ENCODE results near the gene TMEM120B. TPM values are rescaled to one million over a fixed set of nuclear protein-coding genes. Genes with fewer than 3 reads are reported as not detected.
"Not testable (repeated sequence)": the region's sequence is repeated elsewhere in the genome, so short reads cannot be mapped to it uniquely, and the experiment has no call there.

Gene TMEM120B
- total RNA-seq, 2 donors from 2014 or later = 13.2 to 14.2 TPM

- DNase-seq = peak in 2 of 4 donors; percentile 52 to 57
- TF ChIP-seq POLR2A (IDR thresholded peaks at IDR 0.05) (no peak), CTCF (IDR thresholded peaks at IDR 0.05) (no peak)
- ATAC-seq = peak; percentile 59
- Histone ChIP-seq H3K27me3 (no peaks in the 10 kb centered on the region), H3K36me3 (replicated peaks in 1 of 2; ENCODE audit: insufficient read depth in 1 of 2, low read depth in 2 of 2) (no peaks in the 10 kb centered on the region), H3K27ac (peak overlapping the region in 2 of 4 donors; percentile 38 to 59), H3K4me1 (peaks cover 17% of the 10 kb centered on the region), H3K9me3 (no peaks in the 10 kb centered on the region), H3K4me3 (no peak overlapping the region)
- intact Hi-C loops (cut with DNase I) = no loop called here
- WGBS, 2 donors = 61 to 70% methylated on average over 16 to 17 of the region's 17 CpGs
These were observed 74.8 kb downstream of the TMEM120B start for GRCh38 chr12:121787063-121788025.

GRCh38 chr12:121788176-121788818 lies 75.7 kb downstream of the TMEM120B start:
- H3K36me3 ChIP-seq (replicated peaks in 1 of 2; ENCODE audit: insufficient read depth in 1 of 2, low read depth in 2 of 2) = no peaks in the 10 kb centered on the region
- no peaks in the 10 kb centered on the region for H3K9me3 ChIP-seq
- ATAC-seq (no peak), DNase-seq (no peak)
- TF ChIP-seq POLR2A (IDR thresholded peaks at IDR 0.05) = no peak
- TF ChIP-seq CTCF (IDR thresholded peaks at IDR 0.05) = no peak
- H3K27me3 ChIP-seq = no peaks in the 10 kb centered on the region
- intact Hi-C loops (cut with DNase I) = no loop called here
- peak overlapping the region in 1 of 4 donors; percentile 28 for H3K27ac ChIP-seq
- no peak overlapping the region for H3K4me3 ChIP-seq
- WGBS, 2 donors = 49 to 67% methylated on average over 3 to 7 of the region's 7 CpGs
- H3K4me1 ChIP-seq = peaks cover 27% of the 10 kb centered on the region

- H3K36me3 ChIP-seq (replicated peaks in 1 of 2; ENCODE audit: insufficient read depth in 1 of 2, low read depth in 2 of 2) = no peaks in the 10 kb centered on the region
- no peak for DNase-seq
- peaks cover 37% of the 10 kb centered on the region for H3K4me1 ChIP-seq
- no peaks in the 10 kb centered on the region for H3K27me3 ChIP-seq
- no peak for TF ChIP-seq POLR2A (IDR thresholded peaks at IDR 0.05)
- TF ChIP-seq CTCF (IDR thresholded peaks at IDR 0.05) = no peak
- WGBS, 2 donors = 64 to 69% methylated on average over 3 to 13 of the region's 13 CpGs
- no peaks in the 10 kb centered on the region for H3K9me3 ChIP-seq
- no peak overlapping the region for H3K4me3 ChIP-seq
- ATAC-seq = no peak
- intact Hi-C loops (cut with DNase I) = no loop called here
- peak overlapping the region in 2 of 4 donors; percentile 28 to 56 for H3K27ac ChIP-seq
These were observed 76.8 kb downstream of the TMEM120B start for GRCh38 chr12:121789233-121789781.

GRCh38 chr12:121789800-121790728 lies 77.5 kb downstream of the TMEM120B start:
- Histone ChIP-seq H3K4me1 (peaks cover 45% of the 10 kb centered on the region), H3K36me3 (replicated peaks in 1 of 2; ENCODE audit: insufficient read depth in 1 of 2, low read depth in 2 of 2) (no peaks in the 10 kb centered on the region), H3K9me3 (no peaks in the 10 kb centered on the region), H3K27ac (peak overlapping the region in 2 of 4 donors; percentile 28 to 56), H3K27me3 (no peaks in the 10 kb centered on the region), H3K4me3 (no peak overlapping the region)
- intact Hi-C loops (cut with DNase I) = loop anchor here (10.0 kb wide), 1 partner anchor 95 kb away; the partner anchor contains the start of gene PSMD9
- 58 to 81% methylated on average over 25 to 28 of the region's 28 CpGs for WGBS, 2 donors
- TF ChIP-seq CTCF (IDR thresholded peaks at IDR 0.05) (no peak), POLR2A (IDR thresholded peaks at IDR 0.05) (peak in 1 of 3 donors; percentile 5)
- ATAC-seq (no peak), DNase-seq (peak in 3 of 4 donors; percentile 44 to 77 (median 45))

GRCh38 chr12:121790785-121791184 lies 78.2 kb downstream of the TMEM120B start:
- not testable (repeated sequence) for H3K4me3 ChIP-seq; DNase-seq; ATAC-seq; H3K36me3 ChIP-seq (replicated peaks in 1 of 2; ENCODE audit: insufficient read depth in 1 of 2, low read depth in 2 of 2); H3K9me3 ChIP-seq; H3K27me3 ChIP-seq
- 93 to 94% methylated on average over 8 of the region's 8 CpGs for WGBS, 2 donors
- peaks cover 52% of the 10 kb centered on the region for H3K4me1 ChIP-seq
- intact Hi-C loops (cut with DNase I) = loop anchor here (10.0 kb wide), 1 partner anchor 94 kb away; the partner anchor contains the start of gene PSMD9
- H3K27ac ChIP-seq = peak overlapping the region in 1 of 4 donors; percentile 56

All from body of pancreas (tissue), 4 donors.